Ureter (tissue), 1 donor: ENCODE results near the gene CD63. TPM values are rescaled to one million over a fixed set of nuclear protein-coding genes. Genes with fewer than 3 reads are reported as not detected.
A peak's percentile ranks its signal among the peaks of the same experiment; 100 is the strongest.
"Not testable (repeated sequence)": the region's sequence is repeated elsewhere in the genome, so short reads cannot be mapped to it uniquely, and the experiment has no call there.

Experiments
- DNase-seq: peaks from one replicate; pipeline ENCODE4 v3.0.0-alpha.2; 2020; ENCODE audit warnings: low spot score
- total RNA-seq: library from RNA; stranded (reverse); gene quantifications from one replicate; pipeline ENCODE4 v1.2.4, GENCODE V29; 2023
- donor health status: DM: yes; HTN: yes; CAD: no.

Gene CD63, protein sequence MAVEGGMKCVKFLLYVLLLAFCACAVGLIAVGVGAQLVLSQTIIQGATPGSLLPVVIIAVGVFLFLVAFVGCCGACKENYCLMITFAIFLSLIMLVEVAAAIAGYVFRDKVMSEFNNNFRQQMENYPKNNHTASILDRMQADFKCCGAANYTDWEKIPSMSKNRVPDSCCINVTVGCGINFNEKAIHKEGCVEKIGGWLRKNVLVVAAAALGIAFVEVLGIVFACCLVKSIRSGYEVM
- total RNA-seq, result 905 TPM

- DNase-seq, result peak; percentile 95
Observed at GRCh38 chr12:55728939-55729818, at the start of gene CD63. Gene CD63 (minus strand): TSS chr12:55729009. CDS start chr12:55728341, 668 bp downstream.

DNA sequence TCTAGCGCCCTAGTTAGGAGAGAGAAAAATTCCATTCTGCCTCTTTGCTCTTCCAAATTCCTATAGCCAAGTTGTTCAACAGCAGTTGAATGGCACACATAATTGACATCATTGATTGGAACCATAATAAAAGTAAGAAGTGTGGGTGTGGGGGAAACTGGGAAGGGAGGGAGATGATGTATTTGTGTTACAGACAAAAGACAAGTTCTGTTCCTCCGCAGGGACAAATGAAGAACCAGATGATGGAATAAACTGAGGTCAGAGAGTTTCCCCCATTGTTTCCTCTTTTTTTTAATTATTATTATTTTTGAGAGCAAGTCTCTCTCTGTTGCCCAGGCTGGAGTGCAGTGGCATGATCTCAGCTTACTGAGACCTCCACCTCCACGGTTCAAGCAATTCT lies 49.0 kb upstream of the CD63 start:
- DNase-seq, result no peak

- no peak for DNase-seq
Observed at GRCh38 chr12:55771736-55772135, 42.9 kb upstream of the CD63 start.

- no peak for DNase-seq
Observed at GRCh38 chr12:55767156-55767555, 38.3 kb upstream of the CD63 start.

DNA sequence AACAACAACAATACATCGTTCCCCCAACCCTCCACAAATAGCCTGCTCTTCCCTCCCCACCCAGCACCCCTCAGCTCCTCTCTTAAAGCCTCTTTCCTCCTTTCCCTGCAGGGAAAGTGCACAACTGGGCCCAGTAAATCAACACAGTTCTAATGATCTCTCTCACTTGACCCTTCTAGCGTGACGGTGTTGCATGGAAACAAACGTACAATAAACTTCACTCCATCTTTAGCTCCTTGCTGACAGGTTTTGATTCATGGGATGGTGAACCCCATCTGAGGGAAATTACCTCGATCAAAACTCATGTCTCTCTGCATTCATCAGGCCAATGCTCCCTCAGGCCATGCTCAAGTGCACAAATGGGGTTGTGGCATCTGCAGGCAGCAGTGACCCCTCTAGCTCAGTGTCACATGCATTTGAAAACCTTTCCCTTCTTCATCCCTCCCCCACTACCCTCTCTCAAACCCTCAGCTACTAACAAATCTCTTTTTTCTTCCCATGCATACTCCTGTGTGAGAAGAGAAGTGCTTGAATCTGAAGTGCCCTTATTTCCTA lies 37.0 kb upstream of the CD63 start:
- DNase-seq, result no peak

DNA sequence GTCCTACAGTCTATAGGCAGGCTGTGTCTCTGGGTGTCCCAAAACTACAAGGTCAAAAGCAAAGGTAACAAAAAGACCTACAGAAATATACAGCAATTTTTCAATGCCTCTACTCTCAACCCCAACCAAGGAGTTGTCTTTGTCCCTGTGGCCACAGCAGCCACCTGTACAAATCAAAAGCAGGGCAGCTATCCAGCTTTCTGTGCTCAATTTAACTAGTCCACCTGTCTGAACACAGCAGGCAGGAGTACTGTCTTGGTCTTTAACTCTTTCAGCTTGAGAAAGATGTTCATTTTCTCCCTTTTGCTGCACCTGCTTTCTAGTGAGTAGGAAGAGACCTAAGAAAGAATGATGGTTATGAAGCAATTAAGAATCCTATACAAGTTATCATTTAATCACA lies 33.8 kb upstream of the CD63 start:
- DNase-seq, result no peak

GRCh38 chr12:55760663-55761062 lies 31.9 kb upstream of the CD63 start:
- DNase-seq, result no peak

- not testable (repeated sequence) for DNase-seq
Observed at GRCh38 chr12:55758575-55758974, 29.8 kb upstream of the CD63 start.

GRCh38 chr12:55757701-55758100 lies 28.9 kb upstream of the CD63 start:
- no peak for DNase-seq

DNA sequence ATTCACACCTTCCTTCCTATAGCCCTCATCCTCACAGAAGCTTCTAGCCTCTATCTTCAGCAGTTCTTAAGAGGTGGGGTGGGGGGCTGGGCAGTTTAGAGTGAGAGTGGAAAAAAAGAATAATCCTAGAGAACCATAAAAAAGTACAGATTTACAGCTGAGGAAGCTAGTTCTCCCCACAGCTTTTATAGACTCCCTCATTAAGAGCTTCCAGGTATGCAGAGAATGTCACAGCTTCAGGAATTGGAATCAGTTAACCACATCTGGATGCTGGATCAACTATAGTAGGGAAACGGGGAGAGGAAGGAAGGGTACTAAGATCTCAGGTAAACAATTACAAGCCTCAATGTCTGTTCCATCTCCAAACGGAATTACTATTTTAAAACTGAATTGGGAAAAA lies 26.4 kb upstream of the CD63 start:
- DNase-seq, result no peak

- DNase-seq, result no peak
Observed at GRCh38 chr12:55748230-55748993, 19.6 kb upstream of the CD63 start.

GRCh38 chr12:55746913-55747231 lies 18.1 kb upstream of the CD63 start:
- DNase-seq, result no peak

DNA sequence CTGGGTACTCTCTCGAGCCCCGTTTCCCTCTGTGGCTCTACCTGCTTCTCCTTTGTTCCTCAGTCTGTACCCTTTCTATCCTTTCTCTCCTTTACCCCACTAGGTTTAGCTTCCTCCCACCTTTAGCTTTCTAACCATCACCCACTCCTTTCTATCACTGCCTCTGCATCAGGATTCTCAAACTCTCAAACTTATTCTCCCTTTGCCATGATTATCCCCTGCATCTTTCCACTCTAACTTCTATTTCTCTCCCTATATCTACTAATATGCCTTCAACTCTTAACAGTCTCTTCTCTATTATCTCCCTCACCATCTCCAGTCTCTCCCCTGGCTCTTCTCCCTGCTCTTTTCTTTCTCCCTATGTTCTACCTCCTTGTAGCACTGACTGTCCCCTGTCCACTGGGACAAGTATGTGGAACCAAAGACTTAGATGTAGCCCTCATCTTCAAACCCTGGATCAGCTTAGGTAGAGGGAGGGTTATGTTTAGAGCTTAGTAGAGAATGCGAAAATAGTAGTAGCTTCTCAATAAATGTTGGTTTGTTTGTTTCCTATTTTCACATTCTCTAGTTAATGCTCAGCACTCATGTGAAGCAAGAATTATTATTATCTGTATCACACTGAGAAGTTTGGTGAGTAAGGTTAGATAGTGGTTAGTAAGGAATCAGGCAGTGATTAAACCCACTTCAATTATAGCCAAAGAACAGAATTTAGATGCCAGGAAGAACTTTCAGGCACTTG lies 17.5 kb upstream of the CD63 start:
- no peak for DNase-seq

DNA sequence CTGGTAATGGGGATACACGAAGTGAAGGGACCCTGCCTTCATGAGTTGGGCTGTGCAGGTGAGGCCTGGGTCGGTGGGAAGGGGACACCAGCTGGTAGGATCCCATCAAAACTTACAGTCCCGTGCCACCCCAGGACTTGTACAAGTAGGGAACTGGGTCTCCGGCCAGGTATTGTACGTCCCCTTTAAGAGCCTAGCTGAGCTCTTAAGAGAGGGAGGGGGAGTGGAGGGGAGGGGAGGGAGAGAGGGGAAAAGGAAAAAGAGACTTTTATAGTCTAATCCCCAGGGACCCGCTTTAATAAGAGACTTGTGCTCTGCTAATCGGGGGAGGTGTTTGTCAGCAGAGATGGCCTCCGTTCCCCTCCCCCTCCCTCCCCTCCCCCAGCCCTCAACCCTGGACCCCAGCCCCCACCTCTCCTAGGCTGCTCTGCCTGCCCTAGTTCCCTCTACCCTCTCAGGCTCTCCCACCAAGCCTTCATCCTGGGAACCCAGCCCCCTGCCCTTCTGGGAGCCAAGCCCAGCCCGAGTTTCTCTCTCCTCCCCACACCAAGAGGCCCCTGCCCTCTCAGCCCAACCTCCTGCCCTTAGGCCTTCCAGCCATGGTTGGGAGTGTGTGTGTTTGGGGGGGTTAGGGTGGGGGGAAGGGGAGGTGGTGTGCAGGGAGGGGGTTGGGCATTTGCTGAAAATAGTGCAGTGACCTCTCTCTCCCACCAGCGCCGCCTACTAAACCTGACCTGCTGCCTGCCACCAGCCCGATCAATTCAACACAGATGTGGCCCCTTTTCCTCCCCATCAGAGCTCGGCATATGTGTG lies 16.8 kb upstream of the CD63 start:
- no peak for DNase-seq

DNA sequence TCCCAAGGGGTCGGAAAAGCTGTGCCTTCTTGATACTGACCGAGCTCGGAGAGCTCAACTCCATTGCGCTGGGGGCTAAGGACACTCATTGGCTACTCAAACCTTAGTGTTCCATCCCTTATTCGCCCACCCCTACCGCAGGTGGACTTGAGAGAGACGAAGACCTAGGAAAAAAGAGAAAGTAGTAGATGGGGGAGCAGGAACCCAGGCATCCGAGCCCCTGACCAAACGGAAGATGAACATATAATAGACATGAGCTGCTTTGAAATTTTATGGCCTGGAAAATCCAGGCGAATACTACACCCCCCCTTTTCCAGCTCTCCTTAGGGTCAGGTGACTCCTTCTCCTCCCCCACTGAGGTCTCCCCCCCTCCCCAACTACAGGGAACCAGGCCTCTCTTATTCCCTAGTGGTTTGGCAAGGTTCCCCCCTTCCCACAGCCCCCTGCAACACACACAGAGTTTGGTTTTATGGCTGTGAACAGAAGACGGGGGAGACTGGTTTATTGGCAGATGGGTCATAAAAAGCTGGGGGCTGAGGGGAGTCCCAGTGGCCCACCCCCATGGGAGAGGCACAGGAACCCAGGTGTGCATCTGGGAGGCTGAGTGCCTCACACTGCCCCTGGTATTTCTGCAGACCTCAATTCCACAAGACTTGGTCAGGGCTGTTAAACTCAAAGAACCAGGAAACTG lies 15.7 kb upstream of the CD63 start:
- DNase-seq, result no peak

GRCh38 chr12:55743406-55744339 lies 14.9 kb upstream of the CD63 start:
- no peak for DNase-seq

DNA sequence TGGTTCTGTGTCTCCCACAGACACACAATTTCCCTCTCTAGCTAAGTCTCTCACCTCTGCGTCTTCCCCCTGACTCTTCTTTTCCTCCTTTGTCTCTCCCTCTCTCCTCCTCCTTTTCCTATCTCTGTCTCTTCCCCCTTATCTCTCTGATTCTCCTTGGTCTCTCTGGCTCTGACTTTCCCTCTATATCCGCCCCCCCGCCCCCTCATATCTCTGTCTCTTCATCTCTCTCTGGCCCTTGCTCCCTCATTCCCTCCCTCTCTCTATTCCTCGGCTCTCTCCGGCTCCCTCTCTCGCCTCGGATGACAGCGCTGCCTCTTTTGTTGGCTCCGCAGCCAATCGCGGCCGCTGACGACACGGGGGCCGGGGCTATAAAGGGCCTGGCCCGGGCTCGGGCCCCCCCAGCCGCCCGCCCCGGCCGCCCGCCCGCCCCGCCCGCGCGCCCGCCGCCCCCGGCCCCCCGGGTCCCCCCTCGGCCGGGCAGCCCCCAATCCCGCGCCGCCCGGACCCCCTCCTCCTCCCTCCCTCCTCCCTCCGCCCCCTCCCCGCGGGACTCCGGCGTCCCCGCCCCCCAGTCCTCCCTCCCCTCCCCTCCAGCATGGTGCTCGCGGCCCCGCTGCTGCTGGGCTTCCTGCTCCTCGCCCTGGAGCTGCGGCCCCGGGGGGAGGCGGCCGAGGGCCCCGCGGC lies 14.1 kb upstream of the CD63 start, which contains the start of gene GDF11:
Gene GDF11 (plus strand): TSS at position 404 of the 687 bp plus-strand sequence. CDS start 195 bp downstream, at position 599.
- DNase-seq, result no peak
